ENCODE measurements around the gene SUV39H2.

DNA sequence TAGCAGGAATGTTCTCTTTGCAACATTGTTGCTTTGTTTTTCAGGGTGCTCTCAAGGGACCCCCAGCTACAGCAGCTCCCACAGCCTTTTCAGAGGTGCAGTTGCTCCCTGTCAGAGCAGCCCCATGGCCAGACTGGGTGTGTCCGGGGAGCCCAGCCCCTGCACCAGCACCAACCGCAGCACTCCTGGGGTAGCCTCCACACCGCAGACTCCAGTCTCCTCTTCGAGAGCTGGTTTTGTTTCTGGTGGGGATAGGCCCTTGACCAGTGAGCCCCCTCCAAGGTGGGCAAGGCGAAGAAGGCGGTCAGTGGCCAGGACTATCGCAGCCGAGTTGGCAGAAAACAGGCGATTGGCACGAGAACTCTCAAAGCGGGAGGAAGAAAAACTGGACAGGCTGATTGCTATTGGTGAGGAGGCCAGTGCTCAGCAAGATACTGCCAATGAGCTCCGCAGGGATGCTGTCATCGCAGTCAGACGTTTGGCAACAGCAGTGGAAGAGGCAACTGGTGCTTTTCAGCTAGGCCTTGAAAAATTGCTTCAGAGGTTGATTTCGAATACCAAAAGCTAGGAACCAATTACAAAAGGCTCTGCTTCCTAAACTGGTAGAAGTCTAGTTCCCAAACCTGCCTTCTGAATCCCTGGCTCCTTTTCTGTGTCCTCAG is 35.2 kb upstream of the SUV39H2 start:
- TF ChIP-seq FOXA1 (IDR thresholded peaks at IDR 0.05) (no peak), NFRKB (IDR thresholded peaks at IDR 0.05) (no peak), ARNT (IDR thresholded peaks at IDR 0.05) (no peak), TARDBP (IDR thresholded peaks at IDR 0.05) (no peak)
